SK-N-MC (cell line): Measurements from ENCODE around the gene AGRP.

Source experiments
- EZH2 ChIP-seq: fragments of 200-600 bp; sonication (generic); IDR thresholded peaks from one replicate; pipeline ENCODE4 v1.6.1; 2017; ENCODE audit warnings: antibody characterized with exemption
- FOXP2 ChIP-seq: optimal IDR thresholded peaks from 2 replicates; pipeline ENCODE3; 2011; ENCODE audit warnings: mild to moderate bottlenecking, moderate library complexity; ENCODE audit not compliant: insufficient read depth; ENCODE audit errors: extremely low read length, control extremely low read depth
- POLR2AphosphoS5 ChIP-seq: IDR thresholded peaks from 2 replicates; pipeline ENCODE4 v1.6.1; 2012; ENCODE audit warnings: mild to moderate bottlenecking, low read depth, low read length, borderline replicate concordance

DNA sequence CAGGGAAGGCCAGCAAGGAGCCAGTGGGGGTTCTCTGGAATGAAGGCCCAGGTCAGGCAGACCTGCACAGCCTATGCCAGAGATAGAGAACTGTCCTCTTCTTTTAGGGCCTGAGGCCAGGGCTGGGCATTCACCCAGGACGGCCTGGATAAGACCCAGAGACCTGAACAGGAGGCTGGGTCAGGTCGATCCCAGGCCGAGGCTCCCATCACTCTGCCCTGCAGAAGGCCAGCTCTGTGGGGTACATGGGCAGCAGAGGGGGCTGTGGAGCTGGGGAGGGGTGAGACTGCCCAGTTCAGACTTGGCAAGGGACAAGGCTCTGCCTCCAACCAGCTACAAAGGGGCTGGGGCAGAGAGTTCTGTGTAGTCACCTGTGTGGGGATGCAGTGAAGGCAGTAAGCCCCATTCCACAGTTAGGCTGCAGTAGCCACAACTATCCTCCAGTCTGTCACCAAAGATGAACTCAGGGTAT is 37.9 kb downstream of the AGRP start:
- TF ChIP-seq POLR2AphosphoS5, result no peak
- no peak for TF ChIP-seq FOXP2
- no peak for TF ChIP-seq EZH2
